HG02970 (cell line): ENCODE measurements around the gene TCF12.
"Not testable (repeated sequence)": the region's sequence is repeated elsewhere in the genome, so short reads cannot be mapped to it uniquely, and the experiment has no call there.

Source experiments
- ATAC-seq: cut with Tn5 transposase; IDR thresholded peaks from one replicate; pipeline ENCODE4 v1.9.1; 2021; ENCODE audit warnings: mild to moderate bottlenecking, moderate library complexity, moderate number of reproducible peaks; ENCODE audit not compliant: unreplicated experiment, low FRiP score

TCF12 gene

GRCh38 chr15:57010724-57011123 lies 92.3 kb downstream of the TCF12 start:
- no peak for ATAC-seq

GRCh38 chr15:57012556-57012955 lies 94.1 kb downstream of the TCF12 start:
- no peak for ATAC-seq

GRCh38 chr15:57014896-57015295 lies 96.5 kb downstream of the TCF12 start:
- not testable (repeated sequence) for ATAC-seq

- no peak for ATAC-seq
Observed at GRCh38 chr15:57015360-57015759, 96.9 kb downstream of the TCF12 start.

GRCh38 chr15:57015897-57016296 lies 97.5 kb downstream of the TCF12 start:
- no peak for ATAC-seq

- no peak for ATAC-seq
Observed at GRCh38 chr15:57017024-57017423, 98.6 kb downstream of the TCF12 start.

- no peak for ATAC-seq
Observed at GRCh38 chr15:57018151-57018550, 99.7 kb downstream of the TCF12 start.

GRCh38 chr15:57019496-57020160 lies 101.2 kb downstream of the TCF12 start:
- ATAC-seq = no peak

- ATAC-seq = no peak
Observed at GRCh38 chr15:57025264-57025926, 107.0 kb downstream of the TCF12 start.

- ATAC-seq = no peak
Observed at GRCh38 chr15:57026016-57026592, 107.7 kb downstream of the TCF12 start.

- ATAC-seq = no peak
Observed at GRCh38 chr15:57027596-57027995, 109.2 kb downstream of the TCF12 start.

GRCh38 chr15:57028176-57028575 lies 109.7 kb downstream of the TCF12 start:
- no peak for ATAC-seq

GRCh38 chr15:57030011-57030410 lies 111.6 kb downstream of the TCF12 start:
- ATAC-seq = no peak

GRCh38 chr15:57031082-57031481 lies 112.6 kb downstream of the TCF12 start:
- no peak for ATAC-seq

- no peak for ATAC-seq
Observed at GRCh38 chr15:57031605-57032004, 113.2 kb downstream of the TCF12 start.

- ATAC-seq = no peak
Observed at GRCh38 chr15:57032338-57032737, 113.9 kb downstream of the TCF12 start.

GRCh38 chr15:57033715-57034439 lies 115.4 kb downstream of the TCF12 start:
- ATAC-seq = no peak

GRCh38 chr15:57034613-57035012 lies 116.2 kb downstream of the TCF12 start:
- no peak for ATAC-seq

- ATAC-seq = no peak
Observed at GRCh38 chr15:57035664-57036063, 117.2 kb downstream of the TCF12 start.

GRCh38 chr15:57036352-57036751 lies 117.9 kb downstream of the TCF12 start:
- ATAC-seq = no peak

- no peak for ATAC-seq
Observed at GRCh38 chr15:57037548-57037947, 119.1 kb downstream of the TCF12 start.
